Heart left ventricle (tissue), 13 donors: ENCODE results near the gene PLEKHM2.

Experiments
- CTCF ChIP-seq, 12 donors: fragments of 200-600 bp; sonication (generic) in 4 of 12; IDR thresholded peaks; one replicate each; pipeline versions ENCODE4 v1.5.0 to v1.8.0; 2018 to 2022; ENCODE audit warnings: antibody characterized with exemption in 12 of 12, mild to moderate bottlenecking in 5 of 12
- POLR2A ChIP-seq, 2 donors: fragments of 450-650 bp; IDR thresholded peaks; one replicate each; pipeline ENCODE4 v1.6.1; 2017; ENCODE audit warnings: antibody characterized with exemption in 2 of 2, mild to moderate bottlenecking in 2 of 2, moderate library complexity in 2 of 2
- donor health status: ischemic (EF 13 %, LVEDD 7.1; RV severe dilation, severe dysfunction).
- donor health status: DM: no; HTN: yes; CAD: no.
- donor health status: DM: no; HTN: no; CAD: no.
- donor health status: ischemic (EF 25% LVEDD 6.9; RV normal size, moderate dysfunction).
- donor health status: ischemic (EF 25% LVEDD 5.7; RV mildly dilated, moderate dysfunction).
- donor health status: ischemic (EF 35%, LVEDD 5.7; RV mildly dilated, moderate dysfunction).
- donor health status: nonischemic (EF 11% LVEDD 7.7; RV severe dilation, severe dysfunction).
- donor health status: DM: yes; HTN: yes; CAD: no.
- donor health status: PGD.
- donor health status: ischemic (EF 29% LVEDD 5.4; RV normal size, mild dysfunction).
- donor health status: nonischemic (EF 23%, LVEDD 6.1; RV moderate dilation, normal function).

DNA sequence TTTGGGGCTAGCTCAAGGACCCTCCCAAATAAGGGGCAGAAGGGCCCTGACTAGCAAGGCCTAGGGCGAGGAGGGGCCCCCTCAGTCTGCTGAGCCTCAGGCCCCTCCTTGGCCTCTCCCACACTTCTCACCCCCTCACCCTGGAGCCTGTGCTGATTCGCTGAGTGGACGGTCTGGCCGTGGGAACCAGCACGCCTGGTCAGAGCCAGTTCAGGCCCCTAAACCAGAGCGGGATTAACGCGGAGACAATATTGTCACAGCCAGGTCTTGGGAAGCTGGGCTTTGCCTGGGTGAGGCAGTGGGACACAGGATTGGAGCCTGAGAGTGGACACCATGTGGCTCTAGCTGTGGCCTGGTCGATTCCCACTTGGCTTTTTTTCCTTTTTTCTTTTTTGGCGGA, 69.7 kb downstream of the PLEKHM2 start:
- no peak for TF ChIP-seq CTCF (IDR thresholded peaks at IDR 0.05)
- TF ChIP-seq POLR2A (IDR thresholded peaks at IDR 0.05) = no peak
